ENCODE measurements around the gene TMEM131L.
"Not testable (repeated sequence)": the region's sequence is repeated elsewhere in the genome, so short reads cannot be mapped to it uniquely, and the experiment has no call there.

Gene TMEM131L

GRCh38 chr4:153499005-153499404 lies 32.8 kb downstream of the TMEM131L start:
- DNase-seq (ENCODE audit: low read depth in 3 of 3): no peak

- DNase-seq (ENCODE audit: low read depth in 3 of 3): no peak
Measured at GRCh38 chr4:153501578-153501977, 35.4 kb downstream of the TMEM131L start.

GRCh38 chr4:153502584-153502983 lies 36.4 kb downstream of the TMEM131L start:
- DNase-seq (ENCODE audit: low read depth in 3 of 3): no peak

- no peak for DNase-seq (ENCODE audit: low read depth in 3 of 3)
Measured at GRCh38 chr4:153506341-153507309, 40.5 kb downstream of the TMEM131L start.

- DNase-seq (ENCODE audit: low read depth in 3 of 3): no peak
Measured at GRCh38 chr4:153507310-153508073, 41.3 kb downstream of the TMEM131L start.

- DNase-seq (ENCODE audit: low read depth in 3 of 3): not testable (repeated sequence)
Measured at GRCh38 chr4:153509212-153509611, 43.1 kb downstream of the TMEM131L start.

- no peak for DNase-seq (ENCODE audit: low read depth in 3 of 3)
Measured at GRCh38 chr4:153509724-153510123, 43.6 kb downstream of the TMEM131L start.

GRCh38 chr4:153510252-153511001 lies 44.3 kb downstream of the TMEM131L start:
- no peak for DNase-seq (ENCODE audit: low read depth in 3 of 3)

- no peak for DNase-seq (ENCODE audit: low read depth in 3 of 3)
Measured at GRCh38 chr4:153511104-153511503, 44.9 kb downstream of the TMEM131L start.

GRCh38 chr4:153512162-153512852 lies 46.1 kb downstream of the TMEM131L start:
- no peak for DNase-seq (ENCODE audit: low read depth in 3 of 3)

- DNase-seq (ENCODE audit: low read depth in 3 of 3): no peak
Measured at GRCh38 chr4:153512952-153513500, 46.9 kb downstream of the TMEM131L start.

- DNase-seq (ENCODE audit: low read depth in 3 of 3): no peak
Measured at GRCh38 chr4:153513596-153513995, 47.4 kb downstream of the TMEM131L start.

- DNase-seq (ENCODE audit: low read depth in 3 of 3): no peak
Measured at GRCh38 chr4:153514001-153514526, 47.9 kb downstream of the TMEM131L start.

- no peak for DNase-seq (ENCODE audit: low read depth in 3 of 3)
Measured at GRCh38 chr4:153514688-153515426, 48.7 kb downstream of the TMEM131L start.

GRCh38 chr4:153517159-153517558 lies 51.0 kb downstream of the TMEM131L start:
- DNase-seq (ENCODE audit: low read depth in 3 of 3): no peak

- DNase-seq (ENCODE audit: low read depth in 3 of 3): no peak
Measured at GRCh38 chr4:153518001-153518400, 51.8 kb downstream of the TMEM131L start.

GRCh38 chr4:153518637-153519389 lies 52.7 kb downstream of the TMEM131L start:
- DNase-seq (ENCODE audit: low read depth in 3 of 3): no peak

- no peak for DNase-seq (ENCODE audit: low read depth in 3 of 3)
Measured at GRCh38 chr4:153519687-153520086, 53.5 kb downstream of the TMEM131L start.

- DNase-seq (ENCODE audit: low read depth in 3 of 3): no peak
Measured at GRCh38 chr4:153520227-153520626, 54.1 kb downstream of the TMEM131L start.
